ENCODE results near the gene PCDHB4. TPM values are rescaled to one million over a fixed set of nuclear protein-coding genes. Genes with fewer than 3 reads are reported as not detected.

Gene PCDHB4
- not detected for total RNA-seq (2013)
- not detected for polyA plus RNA-seq
- polyA minus RNA-seq: not detected in 2 replicates
- 0 to 0.75 (median 0.07) reads per million in 11 experiments for total RNA-seq

GRCh38 chr5:141121563-141121962 lies at the start of gene PCDHB4:
PCDHB4 (plus strand) TSS chr5:141121818; CDS start chr5:141121999, 181 bp downstream.
- Histone ChIP-seq H3K27me3 (ENCODE audit: control insufficient read depth in 2 of 2, insufficient read depth in 2 of 2, low read length in 2 of 2) (peaks cover 0 to 8% of the 10 kb centered on the region in 2 donors), H3K79me2 (ENCODE audit: insufficient read depth, low read length) (no peaks in the 10 kb centered on the region), H3K4me2 (replicated peaks; ENCODE audit: extremely low read depth, low read length, poor library complexity, severe bottlenecking) (no peak within 1 kb of the TSS), H3K4me3 (replicated peaks in 1 of 3; ENCODE audit: low read depth in 2 of 3, low read length in 3 of 3) (no peak within 1 kb of the TSS), H3K4me1 (ENCODE audit: control insufficient read depth in 1 of 2, insufficient read depth in 2 of 2, low read length in 2 of 2) (no peaks in the 10 kb centered on the region), H3K9ac (ENCODE audit: insufficient read depth, low read length, poor library complexity, severe bottlenecking) (no peak within 1 kb of the TSS), H3K36me3 (replicated peaks in 1 of 2; ENCODE audit: control insufficient read depth in 1 of 2, insufficient read depth in 2 of 2, low read length in 2 of 2) (no peaks in the 10 kb centered on the region), H2AFZ (ENCODE audit: insufficient read depth, low read depth, low read length, poor library complexity, severe bottlenecking) (no peak within 1 kb of the TSS), H4K20me1 (ENCODE audit: insufficient read depth, low read length) (no peaks in the 10 kb centered on the region), H3K27ac (ENCODE audit: low read depth in 1 of 2, low read length in 2 of 2) (no peak within 1 kb of the TSS), H3K9me3 (replicated peaks in 1 of 2; ENCODE audit: control insufficient read depth in 1 of 2, insufficient read depth in 1 of 2, low read length in 2 of 2) (peaks cover 23 to 29% of the 10 kb centered on the region in 2 donors)
- H3K9me3 Mint-ChIP-seq: peaks cover 13 to 31% (median 21%) of the 10 kb centered on the region in 7 donors
- no peak within 1 kb of the TSS for H3K4me3 Mint-ChIP-seq
- no peak for TF ChIP-seq CTCF (IDR thresholded peaks at IDR 0.05)
- H3K27ac Mint-ChIP-seq: no peak within 1 kb of the TSS
- DNase-seq: no peak
- peaks cover 2 to 15% (median 13%) of the 10 kb centered on the region in 3 donors for H3K27me3 Mint-ChIP-seq (ENCODE audit: low read depth in 3 of 3)
- no peaks in the 10 kb centered on the region for H3K4me1 Mint-ChIP-seq
- H3K36me3 Mint-ChIP-seq: no peaks in the 10 kb centered on the region
- 18% methylated on average over 9 of the region's 16 CpGs for WGBS (ENCODE audit: insufficient coverage)
- intact Hi-C loops (cut with micrococcal nuclease): no loop called here

DNA sequence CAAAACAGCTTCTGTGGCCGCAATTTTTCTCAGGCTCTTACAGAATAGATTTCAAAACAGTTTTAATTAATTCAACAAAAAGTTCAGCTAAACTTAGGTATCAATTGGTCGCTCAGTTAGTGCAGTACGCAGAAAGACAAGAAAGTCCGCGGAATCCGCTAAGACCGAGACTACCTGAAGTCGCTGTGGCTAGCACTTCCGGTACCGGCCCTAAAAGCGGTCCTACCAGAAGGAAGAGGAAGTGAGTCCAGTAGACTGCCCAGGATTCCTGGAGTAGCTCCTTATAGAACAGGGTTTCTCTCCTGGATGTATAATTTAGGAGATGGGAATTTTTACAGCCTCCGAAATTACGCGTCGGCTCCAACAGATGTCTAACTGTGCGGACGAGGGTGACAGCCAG lies 43.8 kb upstream of the PCDHB4 start:
- no peaks in the 10 kb centered on the region for H4K20me1 ChIP-seq (ENCODE audit: insufficient read depth, low read length)
- peaks cover 1 to 6% (median 2%) of the 10 kb centered on the region in 3 donors for H3K27me3 Mint-ChIP-seq (ENCODE audit: low read depth in 3 of 3)
- peak overlapping the region in 1 of 3 experiments; percentile 12 for H3K4me3 ChIP-seq (replicated peaks in 1 of 3; ENCODE audit: low read depth in 2 of 3, low read length in 3 of 3)
- no peak overlapping the region for H3K4me2 ChIP-seq (replicated peaks; ENCODE audit: extremely low read depth, low read length, poor library complexity, severe bottlenecking)
- no peaks in the 10 kb centered on the region for H3K36me3 Mint-ChIP-seq
- no peak overlapping the region for H3K9ac ChIP-seq (ENCODE audit: insufficient read depth, low read length, poor library complexity, severe bottlenecking)
- H3K9me3 Mint-ChIP-seq: peaks cover 9 to 40% (median 31%) of the 10 kb centered on the region in 7 donors
- H3K4me3 Mint-ChIP-seq: no peak overlapping the region
- no peak overlapping the region for H3K27ac ChIP-seq (ENCODE audit: low read depth in 1 of 2, low read length in 2 of 2)
- WGBS (ENCODE audit: insufficient coverage): 56% methylated on average over 16 of the region's 17 CpGs
- H2AFZ ChIP-seq (ENCODE audit: insufficient read depth, low read depth, low read length, poor library complexity, severe bottlenecking): no peak overlapping the region
- H3K4me1 Mint-ChIP-seq: no peaks in the 10 kb centered on the region
- intact Hi-C loops (cut with micrococcal nuclease): no loop called here
- DNase-seq: no peak
- H3K36me3 ChIP-seq (replicated peaks in 1 of 2; ENCODE audit: control insufficient read depth in 1 of 2, insufficient read depth in 2 of 2, low read length in 2 of 2): no peaks in the 10 kb centered on the region
- H3K27me3 ChIP-seq (ENCODE audit: control insufficient read depth in 2 of 2, insufficient read depth in 2 of 2, low read length in 2 of 2): no peaks in the 10 kb centered on the region
- H3K9me3 ChIP-seq (replicated peaks in 1 of 2; ENCODE audit: control insufficient read depth in 1 of 2, insufficient read depth in 1 of 2, low read length in 2 of 2): peaks cover 19 to 28% of the 10 kb centered on the region in 2 donors
- H3K79me2 ChIP-seq (ENCODE audit: insufficient read depth, low read length): no peaks in the 10 kb centered on the region
- TF ChIP-seq CTCF (IDR thresholded peaks at IDR 0.05): no peak
- no peaks in the 10 kb centered on the region for H3K4me1 ChIP-seq (ENCODE audit: control insufficient read depth in 1 of 2, insufficient read depth in 2 of 2, low read length in 2 of 2)
- H3K27ac Mint-ChIP-seq: no peak overlapping the region
